Natural killer cell (primary cell): ENCODE results near the gene FMC1. TPM values are rescaled to one million over a fixed set of nuclear protein-coding genes. Genes with fewer than 3 reads are reported as not detected.
"Not testable (repeated sequence)": the region's sequence is repeated elsewhere in the genome, so short reads cannot be mapped to it uniquely, and the experiment has no call there.

Experiments used
- ATAC-seq, 3 donors: fragments of 150-1000 bp in 2 of 3; fragments of 200-7000 bp in 1 of 3; cut with Tn5 transposase; 1 replicate in 1 of 3; 2 replicates in 2 of 3; pipeline ENCODE4 v1.10.0; 2021; ENCODE audit warnings: mild to moderate bottlenecking in 2 of 3, moderate library complexity in 2 of 3
- DNase-seq, 2 donors: peaks; one replicate each; pipeline versions ENCODE4 v3.0.0 to v3.0.0-alpha.2; 2013 to 2021; ENCODE audit warnings: mixed read lengths in 1 of 2
- H3K27ac ChIP-seq: one replicate; pipeline ENCODE4 v1.5.1; 2013; ENCODE audit warnings: mild to moderate bottlenecking, low read length
- H3K27me3 ChIP-seq: one replicate; pipeline ENCODE4 v1.6.1; 2013; ENCODE audit warnings: low read length; ENCODE audit not compliant: control insufficient read depth, insufficient read depth
- H3K36me3 ChIP-seq: one replicate; pipeline ENCODE4 v1.6.1; 2013; ENCODE audit warnings: low read length; ENCODE audit not compliant: control insufficient read depth, insufficient read depth
- H3K4me1 ChIP-seq: one replicate; pipeline ENCODE4 v1.6.1; 2013; ENCODE audit warnings: low read length; ENCODE audit not compliant: control insufficient read depth, insufficient read depth
- H3K4me3 ChIP-seq: one replicate; pipeline ENCODE4 v1.5.1; 2013; ENCODE audit warnings: low read length
- H3K9me3 ChIP-seq: one replicate; pipeline ENCODE4 v1.6.1; 2013; ENCODE audit warnings: low read length; ENCODE audit not compliant: control insufficient read depth, insufficient read depth
- H3K27ac Mint-ChIP-seq, 2 donors: one replicate each; pipeline ENCODE4 v1.8.0; 2022; ENCODE audit warnings: mild to moderate bottlenecking in 2 of 2, mixed read lengths in 2 of 2, moderate library complexity in 1 of 2
- H3K27me3 Mint-ChIP-seq, 2 donors: one replicate each; pipeline ENCODE4 v1.8.0; 2022; ENCODE audit warnings: low read depth in 2 of 2, mixed read lengths in 2 of 2
- H3K36me3 Mint-ChIP-seq: one replicate; pipeline ENCODE4 v1.8.0; 2022; ENCODE audit warnings: mixed read lengths
- H3K4me1 Mint-ChIP-seq, 2 donors: one replicate each; pipeline ENCODE4 v1.8.0; 2022; ENCODE audit warnings: mixed read lengths in 2 of 2
- H3K4me3 Mint-ChIP-seq: one replicate; pipeline ENCODE4 v1.8.0; 2022; ENCODE audit warnings: mild to moderate bottlenecking, moderate library complexity, mixed read lengths
- H3K9me3 Mint-ChIP-seq, 2 donors: one replicate each; pipeline ENCODE4 v1.8.0; 2022; ENCODE audit warnings: mixed read lengths in 2 of 2
- CTCF ChIP-seq: fragments of 200-600 bp; IDR thresholded peaks from one replicate; pipeline ENCODE4 v1.8.0; 2022; ENCODE audit warnings: antibody characterized with exemption
- WGBS: methylation state at CpG from one replicate; pipeline ENCODE4 v1.1.7; 2013; ENCODE audit warnings: missing lambda C conversion rate; ENCODE audit not compliant: insufficient coverage; 5-methylcytosine and 5-hydroxymethylcytosine counted together
- intact Hi-C: fragments of 100-400 bp; cut with micrococcal nuclease; formaldehyde crosslinking; loops from one replicate; pipeline ENCODE4 v1.14.2; 2022
- total RNA-seq, 4 donors: library from RNA; stranded (reverse); fragments of 120-200 nt in 1 of 4; gene quantifications; one replicate each; pipeline versions ENCODE4 v1.2.3 to v1.2.4, GENCODE V29; 2013 to 2022

Gene FMC1
- total RNA-seq, 3 donors from 2014 or later (not counting 1 experiment from before 2014, with no cell fraction given) = 5.1 to 7.2 (median 6.9) TPM

- no peaks in the 10 kb centered on the region for H3K4me1 ChIP-seq
- TF ChIP-seq CTCF = no peak
- intact Hi-C loops = no loop called here
- Mint-ChIP-seq H3K9me3 (no peaks in the 10 kb centered on the region), H3K4me3 (no peak overlapping the region), H3K36me3 (no peaks in the 10 kb centered on the region), H3K4me1 (no peaks in the 10 kb centered on the region), H3K27ac (no peak overlapping the region), H3K27me3 (peaks cover 0 to 5% of the 10 kb centered on the region in 2 donors)
- no peak overlapping the region for H3K27ac ChIP-seq
- H3K27me3 ChIP-seq = no peaks in the 10 kb centered on the region
- no peaks in the 10 kb centered on the region for H3K9me3 ChIP-seq
- ATAC-seq (no peak), DNase-seq (no peak)
- WGBS = 91% methylated on average over 5 of the region's 5 CpGs
- H3K36me3 ChIP-seq = no peaks in the 10 kb centered on the region
- no peak overlapping the region for H3K4me3 ChIP-seq
Measured at GRCh38 chr7:139332697-139333359, 8.3 kb upstream of the FMC1 start.

GRCh38 chr7:139333443-139333842 is 7.7 kb upstream of the FMC1 start:
- H3K4me1 ChIP-seq, H3K4me1 Mint-ChIP-seq, H3K36me3 Mint-ChIP-seq, ATAC-seq, H3K27me3 ChIP-seq, H3K9me3 ChIP-seq, H3K27ac Mint-ChIP-seq, H3K4me3 ChIP-seq, DNase-seq, H3K27me3 Mint-ChIP-seq, H3K4me3 Mint-ChIP-seq, H3K36me3 ChIP-seq, H3K27ac ChIP-seq, H3K9me3 Mint-ChIP-seq, intact Hi-C loops: not testable (repeated sequence)
- WGBS = over 99% methylated on average over 10 of the region's 13 CpGs

- intact Hi-C loops = no loop called here
- WGBS = 96% methylated on average over 4 of the region's 4 CpGs
- H3K36me3 Mint-ChIP-seq = no peaks in the 10 kb centered on the region
Measured at GRCh38 chr7:139334399-139335150, 6.6 kb upstream of the FMC1 start.

More at GRCh38 chr7:139334399-139335150, 6.6 kb upstream of the FMC1 start:
- no peaks in the 10 kb centered on the region for H3K27me3 ChIP-seq
- DNase-seq = no peak
- H3K4me3 ChIP-seq = no peak overlapping the region
- H3K27ac ChIP-seq = no peak overlapping the region
- peaks cover 0 to 5% of the 10 kb centered on the region in 2 donors for H3K9me3 Mint-ChIP-seq
- peaks cover 0 to 5% of the 10 kb centered on the region in 2 donors for H3K27me3 Mint-ChIP-seq
- no peak overlapping the region for H3K27ac Mint-ChIP-seq
- peaks cover 4 to 6% of the 10 kb centered on the region in 2 donors for H3K4me1 Mint-ChIP-seq
- ATAC-seq = no peak
- no peaks in the 10 kb centered on the region for H3K4me1 ChIP-seq
- H3K9me3 ChIP-seq = no peaks in the 10 kb centered on the region
- H3K36me3 ChIP-seq = no peaks in the 10 kb centered on the region
- TF ChIP-seq CTCF = no peak
- no peak overlapping the region for H3K4me3 Mint-ChIP-seq
